Measurements from ENCODE around the gene ZNF550. TPM values are rescaled to one million over a fixed set of nuclear protein-coding genes. Genes with fewer than 3 reads are reported as not detected.
A peak's percentile ranks its signal among the peaks of the same experiment; 100 is the strongest.

The ZNF550 gene
- total and polyA plus RNA-seq, 9 of the 15 experiments (the other 6 are each of a cell fraction or from before 2014, with no cell fraction given): 1.6 to 11.8 (median 4.3) TPM

- Histone ChIP-seq H3K79me2 (ENCODE audit: control insufficient read depth, insufficient read depth, low read length) (peaks cover 20% of the 10 kb centered on the region), H2AFZ (ENCODE audit: low read depth, low read length) (peak overlapping the region; percentile 94), H3K36me3 (ENCODE audit: control insufficient read depth, insufficient read depth, low read length) (peaks cover 11% of the 10 kb centered on the region; the same call in 2 of the 3 replicates), H3K9me1 (ENCODE audit: control insufficient read depth, insufficient read depth, low read length) (no peaks in the 10 kb centered on the region), H3K27ac (ENCODE audit: extremely low read depth, low read depth, low read length) (peak overlapping the region; percentile 25; the same call in 1 of the 3 replicates), H4K20me1 (replicated peaks; ENCODE audit: control insufficient read depth, insufficient read depth, low read length) (no peaks in the 10 kb centered on the region), H3K27me3 (ENCODE audit: control insufficient read depth in 2 of 2, insufficient read depth in 2 of 2, low read length in 2 of 2) (no peaks in the 10 kb centered on the region; a peak in 1 of 5 replicates), H3K4me3 (peak overlapping the region; percentile 88), H3K4me2 (ENCODE audit: insufficient read depth, low read length) (peak overlapping the region; percentile 71), H3K9ac (ENCODE audit: insufficient read depth in 1 of 2, low read depth in 2 of 2, low read length in 2 of 2) (peak overlapping the region in 1 of 2 experiments; percentile 69; a peak in 1 of 4 replicates), H3K4me1 (replicated peaks in 1 of 2; ENCODE audit: control insufficient read depth in 2 of 2, insufficient read depth in 2 of 2, low read length in 2 of 2) (peaks cover 0 to 11% of the 10 kb centered on the region in 2 experiments; a peak in 2 of 5 replicates), H3K9me3 (replicated peaks; ENCODE audit: control insufficient read depth, insufficient read depth, low read depth, low read length) (0 out of 2 replicates have a peak, but pooled peaks cover 2% of the 10 kb centered on the region)
- in situ Hi-C loops (cut with MboI): no loop called here
- intact Hi-C loops (cut with micrococcal nuclease): no loop called here
- BruUV-seq (replicated peaks): no TSS peak
- no peak for ATAC-seq
- POLR2A ChIA-PET: no interaction called here
- FAIRE-seq: no peak
- 16% methylated on average over 23 of the region's 23 CpGs for WGBS (ENCODE audit: insufficient coverage, low coverage, missing lambda C conversion rate)
- DNase-seq (ENCODE audit: extremely low read depth in 1 of 4, low spot score in 3 of 4): no peak
- TF ChIP-seq RBM25 (IDR thresholded peaks at IDR 0.05; ENCODE audit: low read depth, low read length, severe bottlenecking): no peak
- TF ChIP-seq GABPA (tag; conservative IDR thresholded peaks at IDR 0.05; ENCODE audit: low read depth): peak; percentile 56
- TF ChIP-seq NRF1 (conservative IDR thresholded peaks at IDR 0.05 in 1 of 2, IDR thresholded peaks at IDR 0.05 in 1 of 2): 0 out of 4 replicates have a peak, but pooled peaks of 1 of the 2 experiments have one; percentile 5
- TF ChIP-seq KLF1 (tag; IDR thresholded peaks at IDR 0.05): 0 out of 2 replicates have a peak, but pooled peaks have one; percentile 10
- TF ChIP-seq E2F6 (IDR thresholded peaks at IDR 0.05; ENCODE audit: borderline replicate concordance in 1 of 2, extremely low read depth in 1 of 2, insufficient read depth in 1 of 2, insufficient read length in 1 of 2, low read depth in 1 of 2, low read length in 1 of 2, poor library complexity in 1 of 2, severe bottlenecking in 1 of 2): peak in 1 of 2 experiments; percentile 2
- CTCF ChIA-PET (ENCODE audit: low intra/inter-chr PET ratio): no interaction called here
These were observed 407 bp upstream of the ZNF550 start for GRCh38 chr19:57560049-57560491.

All from K562 (cell line).